WTC11 (cell line): Measurements from ENCODE around the gene TAF4. TPM values are rescaled to one million over a fixed set of nuclear protein-coding genes. Genes with fewer than 3 reads are reported as not detected.

Source experiments
- ATAC-seq: fragments of 200-7000 bp; cut with Tn5 transposase; 2 replicates; pipeline ENCODE4 v1.10.0; 2021; ENCODE audit warnings: mild to moderate bottlenecking, moderate library complexity
- CTCF ChIA-PET: fragments of 300-600 bp; sonication (Branson Sonifier 250); formaldehyde crosslinking; loops from one replicate; lab custom pipeline; 2021; ENCODE audit warnings: antibody characterized with exemption; lab: Charles Lee
- POLR2A ChIA-PET: fragments of 350-600 bp; sonication (Branson Sonifier 250); formaldehyde crosslinking; loops from one replicate; lab custom pipeline; 2021; ENCODE audit warnings: antibody characterized with exemption; lab: Charles Lee
- DNase-seq: peaks from one replicate; pipeline ENCODE4 v3.0.0; 2021; ENCODE audit warnings: low spot score
- H3K27ac Mint-ChIP-seq: 2 replicates; pipeline ENCODE4 v1.8.0; 2021; ENCODE audit warnings: mixed read lengths
- H3K27me3 Mint-ChIP-seq: 2 replicates; pipeline ENCODE4 v1.8.0; 2021; ENCODE audit warnings: low read depth, mild to moderate bottlenecking, moderate library complexity, mixed read lengths
- H3K36me3 Mint-ChIP-seq: 2 replicates; pipeline ENCODE4 v1.8.0; 2021; ENCODE audit warnings: mixed read lengths
- H3K4me1 Mint-ChIP-seq: 2 replicates; pipeline ENCODE4 v1.8.0; 2022; ENCODE audit warnings: mixed read lengths
- H3K4me3 Mint-ChIP-seq: 2 replicates; pipeline ENCODE4 v1.8.0; 2021; ENCODE audit warnings: mild to moderate bottlenecking, moderate library complexity, mixed read lengths
- H3K9me3 Mint-ChIP-seq: 2 replicates; pipeline ENCODE4 v1.8.0; 2021; ENCODE audit warnings: mixed read lengths
- HMGXB4 ChIP-seq: sonication (generic); formaldehyde crosslinking; IDR thresholded peaks from 2 replicates; pipeline ENCODE4 v1.8.1; 2023; ENCODE audit warnings: mild to moderate bottlenecking, moderate library complexity, missing genetic modification reagents
- IRF2 ChIP-seq: sonication (generic); formaldehyde crosslinking; IDR thresholded peaks from 2 replicates; pipeline ENCODE4 v1.8.0; 2022; ENCODE audit warnings: low read depth, missing genetic modification reagents, borderline replicate concordance
- MYBL2 ChIP-seq: sonication (generic); formaldehyde crosslinking; IDR thresholded peaks from 2 replicates; pipeline ENCODE4 v1.8.1; 2023; ENCODE audit warnings: mild to moderate bottlenecking, moderate library complexity, missing genetic modification reagents
- NFE2L1 ChIP-seq: sonication (generic); formaldehyde crosslinking; IDR thresholded peaks from 2 replicates; pipeline ENCODE4 v1.8.1; 2023; ENCODE audit warnings: missing genetic modification reagents
- TCF7 ChIP-seq: sonication (generic); formaldehyde crosslinking; IDR thresholded peaks from 2 replicates; pipeline ENCODE4 v1.8.0; 2022; ENCODE audit warnings: mild to moderate bottlenecking, low read depth, missing genetic modification reagents, moderate library complexity
- ZNF138 ChIP-seq: sonication (generic); formaldehyde crosslinking; conservative IDR thresholded peaks from 2 replicates; pipeline ENCODE4 v1.8.1; 2022; ENCODE audit warnings: mild to moderate bottlenecking, moderate library complexity, missing genetic modification reagents
- ZNF232 ChIP-seq: sonication (generic); formaldehyde crosslinking; IDR thresholded peaks from 2 replicates; pipeline ENCODE4 v1.8.0; 2022; ENCODE audit warnings: mild to moderate bottlenecking, missing genetic modification reagents
- ZNF396 ChIP-seq: fragments of 250-450 bp; sonication (Bioruptor Pico); IDR thresholded peaks from 2 replicates; pipeline ENCODE4 v1.8.0; 2021; ENCODE audit warnings: mild to moderate bottlenecking, moderate library complexity, borderline replicate concordance
- ZNF416 ChIP-seq: fragments of 250-450 bp; sonication (Bioruptor Pico); IDR thresholded peaks from 2 replicates; pipeline ENCODE4 v1.9.0; 2021; ENCODE audit warnings: mild to moderate bottlenecking, inconsistent platforms
- ZSCAN18 ChIP-seq: fragments of 250-450 bp; sonication (Bioruptor Pico); IDR thresholded peaks from 2 replicates; pipeline ENCODE4 v2.1.2; 2022; ENCODE audit warnings: mild to moderate bottlenecking, moderate library complexity
- total RNA-seq: library from RNA; stranded (reverse); gene quantifications from 3 replicates; pipeline ENCODE4 v1.2.3, GENCODE V29; 2021
- TF ChIP-seq, protein P1 (sequence below): sonication (generic); formaldehyde crosslinking; IDR thresholded peaks from 2 replicates; pipeline ENCODE4 v1.8.1; 2022; ENCODE audit warnings: mild to moderate bottlenecking, moderate library complexity, missing genetic modification reagents
- TF ChIP-seq, protein P2 (sequence below): fragments of 250-450 bp; sonication (Bioruptor Pico); IDR thresholded peaks from 2 replicates; pipeline ENCODE4 v1.9.0; 2021; ENCODE audit warnings: mild to moderate bottlenecking, borderline replicate concordance

Gene TAF4
- total RNA-seq, 1 experiment from 2014 or later, result 34.4 TPM

DNA sequence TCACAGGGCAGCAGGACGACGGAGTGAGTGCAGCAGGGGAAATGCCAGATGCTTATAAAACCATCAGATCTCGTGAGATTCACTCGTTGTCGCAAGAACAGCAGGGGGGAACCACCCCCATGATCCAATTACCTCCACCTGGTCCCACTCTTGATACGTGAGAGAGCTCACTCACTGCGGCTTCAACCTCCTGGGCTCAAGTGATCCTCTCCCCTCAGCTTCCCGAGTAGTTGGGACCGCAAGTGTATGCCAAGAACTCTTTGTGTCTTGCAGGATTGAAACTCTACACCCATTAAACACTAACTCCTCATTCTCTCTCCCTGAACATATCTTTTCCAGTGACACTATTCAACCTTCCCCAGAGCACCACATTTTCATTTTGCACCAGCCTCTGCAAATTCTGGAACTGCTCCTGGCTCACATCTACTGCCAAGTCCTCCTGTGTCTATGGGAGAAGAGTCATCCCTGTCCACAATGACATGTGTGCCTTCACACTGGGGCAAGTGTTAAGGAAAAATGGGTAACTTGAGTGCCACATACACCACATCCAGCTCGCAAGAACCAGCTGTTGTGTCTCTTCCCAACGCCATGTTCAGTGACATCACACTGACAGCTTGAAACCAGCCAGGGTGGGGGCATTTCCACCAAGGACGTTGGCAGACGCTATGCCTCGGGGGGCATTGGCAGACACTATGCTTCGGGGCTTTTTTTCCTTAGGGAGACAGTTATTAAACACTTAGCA, 14.7 kb upstream of the TAF4 start:
- H3K9me3 Mint-ChIP-seq, result peaks cover 33% of the 10 kb centered on the region
- TF ChIP-seq ZNF138 (CRISPR knock-in tag), result no peak
- TF ChIP-seq, protein P1, sequence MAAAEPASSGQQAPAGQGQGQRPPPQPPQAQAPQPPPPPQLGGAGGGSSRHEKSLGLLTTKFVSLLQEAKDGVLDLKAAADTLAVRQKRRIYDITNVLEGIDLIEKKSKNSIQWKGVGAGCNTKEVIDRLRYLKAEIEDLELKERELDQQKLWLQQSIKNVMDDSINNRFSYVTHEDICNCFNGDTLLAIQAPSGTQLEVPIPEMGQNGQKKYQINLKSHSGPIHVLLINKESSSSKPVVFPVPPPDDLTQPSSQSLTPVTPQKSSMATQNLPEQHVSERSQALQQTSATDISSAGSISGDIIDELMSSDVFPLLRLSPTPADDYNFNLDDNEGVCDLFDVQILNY (CRISPR knock-in tag), result no peak
- no peak for TF ChIP-seq HMGXB4
- no peak for TF ChIP-seq NFE2L1
- no peak for TF ChIP-seq ZNF396 (CRISPR knock-in tag)
- no peak for TF ChIP-seq ZSCAN18 (CRISPR knock-in tag)
- TF ChIP-seq ZNF416, result no peak
- peaks cover 15% of the 10 kb centered on the region for H3K36me3 Mint-ChIP-seq
- ChIA-PET CTCF (no interaction called here), POLR2A (no interaction called here)
- peaks cover 17% of the 10 kb centered on the region for H3K27me3 Mint-ChIP-seq
- H3K4me3 Mint-ChIP-seq, result no peak overlapping the region
- no peaks in the 10 kb centered on the region for H3K4me1 Mint-ChIP-seq
- DNase-seq (no peak), ATAC-seq (no peak)
- H3K27ac Mint-ChIP-seq, result no peak overlapping the region

GRCh38 chr20:62079166-62079565, 13.5 kb upstream of the TAF4 start:
- ChIA-PET CTCF (no interaction called here), POLR2A (no interaction called here)
- DNase-seq, result no peak
- TF ChIP-seq IRF2 (CRISPR knock-in tag), result no peak
- TF ChIP-seq, protein P2, sequence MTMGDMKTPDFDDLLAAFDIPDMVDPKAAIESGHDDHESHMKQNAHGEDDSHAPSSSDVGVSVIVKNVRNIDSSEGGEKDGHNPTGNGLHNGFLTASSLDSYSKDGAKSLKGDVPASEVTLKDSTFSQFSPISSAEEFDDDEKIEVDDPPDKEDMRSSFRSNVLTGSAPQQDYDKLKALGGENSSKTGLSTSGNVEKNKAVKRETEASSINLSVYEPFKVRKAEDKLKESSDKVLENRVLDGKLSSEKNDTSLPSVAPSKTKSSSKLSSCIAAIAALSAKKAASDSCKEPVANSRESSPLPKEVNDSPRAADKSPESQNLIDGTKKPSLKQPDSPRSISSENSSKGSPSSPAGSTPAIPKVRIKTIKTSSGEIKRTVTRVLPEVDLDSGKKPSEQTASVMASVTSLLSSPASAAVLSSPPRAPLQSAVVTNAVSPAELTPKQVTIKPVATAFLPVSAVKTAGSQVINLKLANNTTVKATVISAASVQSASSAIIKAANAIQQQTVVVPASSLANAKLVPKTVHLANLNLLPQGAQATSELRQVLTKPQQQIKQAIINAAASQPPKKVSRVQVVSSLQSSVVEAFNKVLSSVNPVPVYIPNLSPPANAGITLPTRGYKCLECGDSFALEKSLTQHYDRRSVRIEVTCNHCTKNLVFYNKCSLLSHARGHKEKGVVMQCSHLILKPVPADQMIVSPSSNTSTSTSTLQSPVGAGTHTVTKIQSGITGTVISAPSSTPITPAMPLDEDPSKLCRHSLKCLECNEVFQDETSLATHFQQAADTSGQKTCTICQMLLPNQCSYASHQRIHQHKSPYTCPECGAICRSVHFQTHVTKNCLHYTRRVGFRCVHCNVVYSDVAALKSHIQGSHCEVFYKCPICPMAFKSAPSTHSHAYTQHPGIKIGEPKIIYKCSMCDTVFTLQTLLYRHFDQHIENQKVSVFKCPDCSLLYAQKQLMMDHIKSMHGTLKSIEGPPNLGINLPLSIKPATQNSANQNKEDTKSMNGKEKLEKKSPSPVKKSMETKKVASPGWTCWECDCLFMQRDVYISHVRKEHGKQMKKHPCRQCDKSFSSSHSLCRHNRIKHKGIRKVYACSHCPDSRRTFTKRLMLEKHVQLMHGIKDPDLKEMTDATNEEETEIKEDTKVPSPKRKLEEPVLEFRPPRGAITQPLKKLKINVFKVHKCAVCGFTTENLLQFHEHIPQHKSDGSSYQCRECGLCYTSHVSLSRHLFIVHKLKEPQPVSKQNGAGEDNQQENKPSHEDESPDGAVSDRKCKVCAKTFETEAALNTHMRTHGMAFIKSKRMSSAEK (CRISPR knock-in tag), result no peak
- TF ChIP-seq TCF7 (CRISPR knock-in tag), result no peak
- TF ChIP-seq MYBL2 (CRISPR knock-in tag), result no peak
- no peak for TF ChIP-seq ZNF232 (CRISPR knock-in tag)
- no peak for TF ChIP-seq ZSCAN18 (CRISPR knock-in tag)
- H3K4me3 Mint-ChIP-seq, result no peak overlapping the region
- peaks cover 21% of the 10 kb centered on the region for H3K36me3 Mint-ChIP-seq
- H3K9me3 Mint-ChIP-seq, result peaks cover 42% of the 10 kb centered on the region
- H3K27ac Mint-ChIP-seq, result no peak overlapping the region
- no peak for ATAC-seq
- no peaks in the 10 kb centered on the region for H3K4me1 Mint-ChIP-seq
- H3K27me3 Mint-ChIP-seq, result peaks cover 19% of the 10 kb centered on the region
